Vagina (tissue), 2 donors: Measurements from ENCODE around the gene SEMA6A. TPM values are rescaled to one million over a fixed set of nuclear protein-coding genes. Genes with fewer than 3 reads are reported as not detected.

Experiments
- DNase-seq, 2 donors: peaks; one replicate each; pipeline ENCODE4 v3.0.0-alpha.2; 2017; ENCODE audit errors: extremely low spot score in 2 of 2
- H3K27ac ChIP-seq: fragments of 200-600 bp; sonication (generic); one replicate; pipeline ENCODE4 v1.5.1; 2019
- H3K27me3 ChIP-seq: fragments of 200-600 bp; sonication (generic); one replicate; pipeline ENCODE4 v1.5.1; 2019
- H3K36me3 ChIP-seq, 2 donors: fragments of 200-600 bp; sonication (generic); one replicate each; pipeline ENCODE4 v1.5.1; 2017 to 2019
- H3K4me1 ChIP-seq: fragments of 200-600 bp; sonication (generic); one replicate; pipeline ENCODE4 v1.5.1; 2019
- H3K4me3 ChIP-seq, 2 donors: fragments of 200-600 bp; sonication (generic); 1 replicate in 1 of 2; 2 replicates in 1 of 2; pipeline ENCODE4 v1.5.1; 2016 to 2019
- H3K9me3 ChIP-seq: fragments of 200-600 bp; sonication (generic); one replicate; pipeline ENCODE4 v1.5.1; 2019
- CTCF ChIP-seq, 3 experiments: fragments of 450-650 bp in 2 of 3; fragments of 200-600 bp in 1 of 3; sonication (generic) in 1 of 3; IDR thresholded peaks; one replicate each; pipeline ENCODE4 v1.5.1; 2017 to 2019; ENCODE audit warnings: antibody characterized with exemption in 3 of 3, mild to moderate bottlenecking in 2 of 3, moderate library complexity in 2 of 3
- POLR2A ChIP-seq, 2 donors: fragments of 450-650 bp; IDR thresholded peaks; one replicate each; pipeline ENCODE4 v1.6.1; 2017; ENCODE audit warnings: antibody characterized with exemption in 2 of 2, mild to moderate bottlenecking in 2 of 2, moderate library complexity in 2 of 2
- POLR2AphosphoS5 ChIP-seq, 2 donors: sonication (generic); formaldehyde crosslinking; IDR thresholded peaks; one replicate each; pipeline ENCODE4 v1.9.0; 2017; ENCODE audit warnings: antibody characterized with exemption in 2 of 2, mild to moderate bottlenecking in 2 of 2, low read depth in 1 of 2; ENCODE audit not compliant: insufficient read depth in 1 of 2
- intact Hi-C: fragments of 100-400 bp; cut with DNase I; formaldehyde crosslinking; loops from one replicate; pipeline ENCODE4 v1.15.1; 2023
- total RNA-seq: library from RNA; depleted of rRNA; stranded (reverse); fragments of >200 nt; gene quantifications from one replicate; pipeline ENCODE4 v1.2.3, GENCODE V29; 2016

Gene SEMA6A
- total RNA-seq, 1 donor from 2014 or later, result 28.7 TPM

GRCh38 chr5:116442095-116442534 is 132.5 kb downstream of the SEMA6A start:
- DNase-seq, result no peak
- Histone ChIP-seq H3K27ac (no peak overlapping the region), H3K4me1 (no peaks in the 10 kb centered on the region), H3K9me3 (no peaks in the 10 kb centered on the region), H3K27me3 (no peaks in the 10 kb centered on the region), H3K4me3 (no peak overlapping the region), H3K36me3 (peaks cover 0 to 12% of the 10 kb centered on the region in 2 donors)
- intact Hi-C loops, result no loop called here
- TF ChIP-seq POLR2A (IDR thresholded peaks at IDR 0.05) (no peak), POLR2AphosphoS5 (IDR thresholded peaks at IDR 0.05; ENCODE audit: insufficient read depth in 1 of 2, low read depth in 1 of 2) (no peak), CTCF (IDR thresholded peaks at IDR 0.05) (no peak)

- H3K9me3 ChIP-seq, result no peaks in the 10 kb centered on the region
- TF ChIP-seq POLR2A (IDR thresholded peaks at IDR 0.05), result no peak
- no peak for TF ChIP-seq POLR2AphosphoS5 (IDR thresholded peaks at IDR 0.05; ENCODE audit: insufficient read depth in 1 of 2, low read depth in 1 of 2)
- no peak for TF ChIP-seq CTCF (IDR thresholded peaks at IDR 0.05)
- intact Hi-C loops, result no loop called here
Observed at GRCh38 chr5:116441223-116441622, 133.4 kb downstream of the SEMA6A start.

GRCh38 chr5:116440457-116441001 is 134.1 kb downstream of the SEMA6A start:
- intact Hi-C loops, result no loop called here
- Histone ChIP-seq H3K4me1 (no peaks in the 10 kb centered on the region), H3K27me3 (no peaks in the 10 kb centered on the region), H3K36me3 (peaks cover 0 to 3% of the 10 kb centered on the region in 2 donors), H3K27ac (no peak overlapping the region), H3K4me3 (no peak overlapping the region), H3K9me3 (no peaks in the 10 kb centered on the region)
- no peak for TF ChIP-seq CTCF (IDR thresholded peaks at IDR 0.05)
- TF ChIP-seq POLR2A (IDR thresholded peaks at IDR 0.05), result no peak
- TF ChIP-seq POLR2AphosphoS5 (IDR thresholded peaks at IDR 0.05; ENCODE audit: insufficient read depth in 1 of 2, low read depth in 1 of 2), result no peak
- no peak for DNase-seq

More at GRCh38 chr5:116441223-116441622, 133.4 kb downstream of the SEMA6A start:
- Histone ChIP-seq H3K4me1 (no peaks in the 10 kb centered on the region), H3K27me3 (no peaks in the 10 kb centered on the region), H3K27ac (no peak overlapping the region), H3K36me3 (peaks cover 0 to 3% of the 10 kb centered on the region in 2 donors), H3K4me3 (no peak overlapping the region)
- DNase-seq, result no peak

GRCh38 chr5:116439905-116440304 is 134.7 kb downstream of the SEMA6A start:
- no peaks in the 10 kb centered on the region for H3K9me3 ChIP-seq
- peaks cover 0 to 2% of the 10 kb centered on the region in 2 donors for H3K36me3 ChIP-seq
- no peak for DNase-seq
- TF ChIP-seq POLR2AphosphoS5 (IDR thresholded peaks at IDR 0.05; ENCODE audit: insufficient read depth in 1 of 2, low read depth in 1 of 2), result no peak
- no peak for TF ChIP-seq CTCF (IDR thresholded peaks at IDR 0.05)
- no peak for TF ChIP-seq POLR2A (IDR thresholded peaks at IDR 0.05)
- no peaks in the 10 kb centered on the region for H3K4me1 ChIP-seq
- H3K4me3 ChIP-seq, result no peak overlapping the region
- no peak overlapping the region for H3K27ac ChIP-seq
- no peaks in the 10 kb centered on the region for H3K27me3 ChIP-seq
- intact Hi-C loops, result no loop called here

- Histone ChIP-seq H3K36me3 (no peaks in the 10 kb centered on the region), H3K4me3 (no peak overlapping the region), H3K27ac (no peak overlapping the region), H3K4me1 (no peaks in the 10 kb centered on the region), H3K27me3 (no peaks in the 10 kb centered on the region), H3K9me3 (no peaks in the 10 kb centered on the region)
- TF ChIP-seq CTCF (IDR thresholded peaks at IDR 0.05), result no peak
- no peak for TF ChIP-seq POLR2AphosphoS5 (IDR thresholded peaks at IDR 0.05; ENCODE audit: insufficient read depth in 1 of 2, low read depth in 1 of 2)
- no peak for TF ChIP-seq POLR2A (IDR thresholded peaks at IDR 0.05)
- no peak for DNase-seq
- intact Hi-C loops, result no loop called here
Observed at GRCh38 chr5:116438979-116439554, 135.6 kb downstream of the SEMA6A start.
